HCEC 1CT (cell line): ENCODE measurements around the gene DNAJA2.
A peak's percentile ranks its signal among the peaks of the same experiment; 100 is the strongest.

Source experiments
- DNase-seq: peaks from one replicate; pipeline ENCODE4 v3.0.0-alpha.2; 2017

DNAJA2 gene

GRCh38 chr16:46926470-46927225 lies 46.8 kb downstream of the DNAJA2 start:
- no peak for DNase-seq

- no peak for DNase-seq
Measured at GRCh38 chr16:46924402-46924801, 49.1 kb downstream of the DNAJA2 start.

GRCh38 chr16:46923513-46924295 lies 49.8 kb downstream of the DNAJA2 start:
- peak; percentile 13 for DNase-seq

GRCh38 chr16:46922239-46922638 lies 51.2 kb downstream of the DNAJA2 start:
- DNase-seq: no peak

DNA sequence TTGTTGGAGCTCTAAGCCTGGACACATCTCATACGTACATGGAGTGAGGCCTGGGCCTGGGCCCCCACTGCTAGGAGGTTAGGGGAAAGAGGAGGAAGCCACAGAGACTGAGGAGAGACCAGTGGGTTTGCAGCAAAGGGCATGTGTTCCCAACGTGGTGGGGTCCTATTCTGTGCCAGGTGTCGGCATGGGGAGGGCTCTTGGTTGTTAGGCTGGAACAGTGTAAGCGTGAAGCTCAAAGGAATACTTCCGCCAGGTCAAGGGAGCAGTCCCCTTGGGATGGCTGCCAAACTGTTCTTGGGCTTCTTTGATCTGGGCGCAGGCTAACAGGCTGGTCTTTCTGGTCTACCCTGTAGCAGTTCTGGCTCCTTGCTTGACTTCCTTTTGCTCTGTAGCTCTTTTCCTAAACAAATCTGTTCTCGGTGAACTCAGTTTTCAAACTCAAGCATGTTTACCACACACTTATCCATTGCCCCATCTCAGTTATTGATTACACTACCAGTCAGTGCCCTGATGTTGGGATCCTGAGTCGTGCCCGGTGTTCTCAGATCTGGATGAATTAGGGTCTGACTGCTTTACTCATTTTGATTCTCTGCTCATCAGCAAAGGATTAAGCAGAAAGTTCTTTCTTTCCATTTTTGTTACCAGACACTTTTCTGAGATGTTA lies 52.9 kb downstream of the DNAJA2 start:
- no peak for DNase-seq

DNA sequence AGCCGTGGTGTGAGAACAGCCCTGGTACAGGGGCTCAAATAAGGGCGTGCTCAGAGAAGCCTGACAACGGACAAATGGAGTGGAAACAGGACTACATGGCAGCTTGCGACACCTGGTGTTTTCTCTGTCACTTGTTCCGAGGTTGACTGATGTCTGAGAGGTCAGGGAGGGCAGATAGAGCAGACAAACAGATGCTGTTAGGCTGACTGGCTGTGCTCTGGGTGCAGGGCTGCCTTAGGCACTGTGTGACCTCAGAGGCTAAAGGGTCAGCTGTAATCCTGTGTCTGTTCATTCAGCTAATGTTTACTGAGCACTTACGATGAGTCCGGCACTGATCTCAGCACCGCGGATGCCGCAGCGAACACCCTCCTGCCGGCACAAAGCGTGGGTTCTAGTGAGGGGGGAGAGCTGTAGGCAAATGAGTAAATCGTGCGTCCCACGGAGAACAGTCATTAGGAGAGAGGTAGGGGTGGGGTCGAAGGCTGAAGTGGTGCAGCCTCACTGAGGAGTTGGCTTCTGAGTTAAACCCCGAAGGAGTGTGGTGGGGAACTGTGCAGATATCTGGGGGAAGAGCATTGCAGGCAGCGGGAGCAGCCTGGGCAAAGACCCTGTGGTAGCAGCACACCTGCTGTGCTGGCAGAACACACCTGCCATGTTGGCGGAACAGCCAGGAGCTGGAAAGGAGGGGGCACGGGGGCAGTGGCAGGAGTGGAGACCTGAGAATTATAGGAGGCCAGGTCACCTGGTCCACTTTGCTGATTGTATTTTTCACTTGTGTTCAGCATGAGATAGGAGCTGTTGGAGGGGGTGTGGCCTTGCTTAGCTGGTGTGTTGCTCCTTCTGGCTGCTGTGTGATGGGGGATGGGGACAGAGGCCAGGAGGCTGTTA lies 54.3 kb downstream of the DNAJA2 start:
- no peak for DNase-seq

- DNase-seq: no peak
Measured at GRCh38 chr16:46918400-46918799, 55.1 kb downstream of the DNAJA2 start.

GRCh38 chr16:46916980-46917379 lies 56.5 kb downstream of the DNAJA2 start:
- DNase-seq: no peak

- no peak for DNase-seq
Measured at GRCh38 chr16:46915483-46916025, 57.9 kb downstream of the DNAJA2 start.

GRCh38 chr16:46914556-46915201 lies 58.8 kb downstream of the DNAJA2 start:
- DNase-seq: no peak

DNA sequence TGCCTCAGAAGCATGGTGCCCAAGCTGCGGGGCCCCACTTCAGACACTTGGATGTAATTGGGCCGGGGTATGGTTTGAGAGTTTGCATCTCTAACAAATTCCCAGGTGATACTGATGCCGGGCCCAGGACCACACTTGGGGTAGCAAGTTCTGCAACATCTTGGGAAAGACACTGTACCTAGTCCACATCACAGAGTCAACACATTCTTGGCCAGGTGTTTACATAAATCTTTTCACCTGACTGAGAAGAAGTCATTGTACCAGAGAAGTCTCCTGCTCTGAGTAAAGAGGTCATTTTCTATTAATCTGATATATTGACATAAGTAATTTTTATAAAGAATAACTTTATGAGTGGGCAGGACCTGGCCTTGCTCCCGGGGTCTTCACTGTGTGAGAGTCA lies 61.8 kb downstream of the DNAJA2 start:
- DNase-seq: no peak

DNA sequence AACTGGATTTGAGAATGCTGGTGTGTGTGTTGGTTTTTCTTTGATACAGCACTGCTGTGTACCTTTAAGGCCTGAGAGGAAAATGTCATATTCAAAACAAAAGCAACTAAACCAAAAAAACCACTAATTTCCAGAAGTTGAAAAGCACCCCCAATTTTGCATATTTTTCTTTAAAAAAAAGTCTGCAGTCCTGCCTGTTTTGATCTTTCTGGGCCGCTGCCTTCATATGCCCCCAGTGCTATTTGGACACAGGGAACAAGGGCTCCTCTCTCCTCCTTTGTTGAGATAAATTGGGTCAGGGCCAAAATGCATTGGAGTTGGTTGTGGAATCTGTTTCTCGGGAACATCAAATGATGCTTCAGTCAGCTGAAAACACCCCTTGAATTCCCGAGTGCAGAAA lies 62.4 kb downstream of the DNAJA2 start:
- DNase-seq: no peak

- DNase-seq: peak; percentile 47
Measured at GRCh38 chr16:46908540-46909372, 64.7 kb downstream of the DNAJA2 start.

DNA sequence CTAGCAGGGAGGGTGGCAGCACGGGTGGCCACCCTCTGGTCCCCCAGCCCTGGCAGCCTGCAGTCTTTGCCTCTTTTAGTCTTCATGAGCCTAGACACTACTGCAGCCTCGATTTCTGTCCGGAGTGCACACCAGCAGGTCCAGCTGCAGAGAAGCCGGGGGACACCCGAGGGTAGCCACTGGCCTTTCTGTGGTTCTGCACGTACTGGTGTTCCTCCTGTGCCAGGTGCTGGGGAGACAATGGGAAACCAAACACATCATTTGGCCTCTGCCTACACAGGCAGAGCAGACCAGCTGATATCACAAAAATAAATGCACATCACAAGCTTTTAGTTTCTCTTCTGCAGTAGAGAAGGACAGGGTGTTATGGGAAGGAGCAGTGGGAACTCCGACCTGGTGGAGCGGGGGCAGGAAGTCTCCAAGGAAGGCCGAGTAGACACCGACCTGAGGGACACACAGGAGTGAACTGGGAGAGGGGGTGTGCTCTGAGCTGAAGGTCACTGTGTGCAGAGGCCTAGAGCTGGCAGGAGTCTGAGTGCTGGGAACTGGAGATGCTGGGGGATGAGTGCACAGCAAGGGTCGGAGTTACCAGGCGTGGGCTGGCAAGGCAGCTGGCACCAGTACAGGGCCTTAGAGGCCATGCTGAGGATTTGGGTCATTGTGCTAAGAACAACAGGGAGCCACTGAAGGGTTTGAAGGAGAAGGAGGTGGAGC lies 66.3 kb downstream of the DNAJA2 start:
- no peak for DNase-seq

- DNase-seq: no peak
Measured at GRCh38 chr16:46906360-46907060, 67.0 kb downstream of the DNAJA2 start.
